Measurements from ENCODE around the gene CWF19L1. TPM values are rescaled to one million over a fixed set of nuclear protein-coding genes. Genes with fewer than 3 reads are reported as not detected.

CWF19L1 gene
- total and polyA plus RNA-seq, 2 experiments from 2014 or later, result 14.3 to 17.7 TPM

DNA sequence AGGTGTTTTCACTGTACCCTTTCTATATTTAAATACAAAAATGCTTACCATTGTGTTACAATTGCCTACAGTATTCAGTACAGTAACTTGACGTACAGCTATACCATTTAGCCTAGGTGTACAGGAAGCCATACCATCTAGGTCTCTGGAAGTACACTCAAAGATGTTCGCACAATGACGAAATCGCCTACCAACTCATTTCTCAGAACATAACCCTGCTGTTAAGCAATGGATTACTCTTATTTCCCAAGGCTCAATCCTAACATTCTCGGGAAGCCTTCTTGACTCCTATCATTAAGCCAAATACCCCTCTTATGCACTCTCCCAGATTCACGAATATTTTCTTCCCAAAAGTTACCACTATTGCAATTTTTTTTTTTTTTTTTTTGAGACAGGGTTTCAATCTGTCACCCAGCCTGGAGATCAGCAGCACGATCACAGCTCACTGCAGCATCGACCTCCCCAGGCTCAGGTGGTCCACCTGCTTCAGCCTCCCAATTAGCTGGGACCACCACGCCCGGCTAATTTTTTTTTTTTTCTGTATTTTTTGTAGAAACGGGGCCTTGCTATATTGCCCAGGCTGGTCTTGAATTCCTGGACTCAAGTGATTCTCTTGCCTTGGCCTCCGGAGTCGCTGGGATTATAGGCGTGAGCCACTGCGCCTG is 1.5 kb downstream of the CWF19L1 start:
- TF ChIP-seq, protein P1, sequence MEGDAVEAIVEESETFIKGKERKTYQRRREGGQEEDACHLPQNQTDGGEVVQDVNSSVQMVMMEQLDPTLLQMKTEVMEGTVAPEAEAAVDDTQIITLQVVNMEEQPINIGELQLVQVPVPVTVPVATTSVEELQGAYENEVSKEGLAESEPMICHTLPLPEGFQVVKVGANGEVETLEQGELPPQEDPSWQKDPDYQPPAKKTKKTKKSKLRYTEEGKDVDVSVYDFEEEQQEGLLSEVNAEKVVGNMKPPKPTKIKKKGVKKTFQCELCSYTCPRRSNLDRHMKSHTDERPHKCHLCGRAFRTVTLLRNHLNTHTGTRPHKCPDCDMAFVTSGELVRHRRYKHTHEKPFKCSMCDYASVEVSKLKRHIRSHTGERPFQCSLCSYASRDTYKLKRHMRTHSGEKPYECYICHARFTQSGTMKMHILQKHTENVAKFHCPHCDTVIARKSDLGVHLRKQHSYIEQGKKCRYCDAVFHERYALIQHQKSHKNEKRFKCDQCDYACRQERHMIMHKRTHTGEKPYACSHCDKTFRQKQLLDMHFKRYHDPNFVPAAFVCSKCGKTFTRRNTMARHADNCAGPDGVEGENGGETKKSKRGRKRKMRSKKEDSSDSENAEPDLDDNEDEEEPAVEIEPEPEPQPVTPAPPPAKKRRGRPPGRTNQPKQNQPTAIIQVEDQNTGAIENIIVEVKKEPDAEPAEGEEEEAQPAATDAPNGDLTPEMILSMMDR (IDR thresholded peaks at IDR 0.05; ENCODE audit: low read depth, low read length), result no peak
- no peak for DNase-seq (ENCODE audit: low read depth in 1 of 2, low spot score in 1 of 2)
- Histone ChIP-seq H3K27me3 (no peaks in the 10 kb centered on the region), H3K36me3 (no peaks in the 10 kb centered on the region), H3K4me3 (no peak overlapping the region), H3K4me1 (ENCODE audit: low read depth) (no peaks in the 10 kb centered on the region), H3K9me3 (ENCODE audit: low read depth) (no peaks in the 10 kb centered on the region), H3K27ac (no peak overlapping the region)

DNA sequence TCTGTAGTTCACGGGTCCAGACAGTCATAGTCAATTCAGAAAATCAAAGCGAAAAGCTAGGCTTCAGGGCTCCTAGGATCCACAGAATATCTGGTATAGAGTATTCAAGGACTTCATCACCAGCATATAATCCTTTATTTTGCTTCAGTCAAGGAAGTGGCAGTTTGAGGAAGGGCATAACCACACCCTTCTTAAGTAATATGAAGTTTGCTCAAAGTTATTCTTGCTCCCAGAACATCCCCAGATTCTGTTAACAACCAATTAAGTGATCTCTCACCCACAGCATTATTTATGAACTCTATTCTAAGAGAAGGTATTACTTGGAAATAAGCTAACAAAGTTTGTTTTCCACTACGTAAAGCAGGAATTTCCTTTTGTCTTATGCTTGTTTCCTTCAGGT is 13.2 kb downstream of the CWF19L1 start:
- peaks cover 34% of the 10 kb centered on the region for H3K36me3 ChIP-seq
- H3K9me3 ChIP-seq (ENCODE audit: low read depth), result no peaks in the 10 kb centered on the region
- no peaks in the 10 kb centered on the region for H3K27me3 ChIP-seq
- TF ChIP-seq, protein P1 (IDR thresholded peaks at IDR 0.05; ENCODE audit: low read depth, low read length), result no peak
- H3K4me3 ChIP-seq, result no peak overlapping the region
- H3K27ac ChIP-seq, result no peak overlapping the region
- DNase-seq (ENCODE audit: low read depth in 1 of 2, low spot score in 1 of 2), result no peak
- no peaks in the 10 kb centered on the region for H3K4me1 ChIP-seq (ENCODE audit: low read depth)

DNA sequence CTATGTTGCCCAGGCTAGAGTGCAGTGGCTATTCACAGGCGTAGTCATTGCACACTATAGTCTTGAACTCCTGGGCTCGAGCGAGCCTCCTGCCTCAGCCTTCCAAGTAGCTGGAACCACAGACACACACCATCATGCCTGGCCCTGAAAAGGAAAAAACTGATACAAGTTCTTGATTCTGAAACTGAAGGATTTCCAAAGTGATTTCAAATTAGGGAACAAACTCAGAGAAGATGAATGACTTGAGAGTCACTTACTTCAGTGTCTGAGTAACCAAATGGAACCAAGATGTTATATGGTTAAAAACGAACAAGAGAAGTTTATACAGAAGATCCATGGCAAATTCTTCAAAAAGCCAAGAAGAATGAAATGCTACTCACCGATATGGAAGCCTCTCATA is 14.4 kb downstream of the CWF19L1 start:
- H3K27me3 ChIP-seq, result no peaks in the 10 kb centered on the region
- TF ChIP-seq, protein P1 (IDR thresholded peaks at IDR 0.05; ENCODE audit: low read depth, low read length), result no peak
- no peak overlapping the region for H3K4me3 ChIP-seq
- no peak for DNase-seq (ENCODE audit: low read depth in 1 of 2, low spot score in 1 of 2)
- H3K4me1 ChIP-seq (ENCODE audit: low read depth), result no peaks in the 10 kb centered on the region
- no peak overlapping the region for H3K27ac ChIP-seq
- peaks cover 30% of the 10 kb centered on the region for H3K36me3 ChIP-seq
- H3K9me3 ChIP-seq (ENCODE audit: low read depth), result no peaks in the 10 kb centered on the region

DNA sequence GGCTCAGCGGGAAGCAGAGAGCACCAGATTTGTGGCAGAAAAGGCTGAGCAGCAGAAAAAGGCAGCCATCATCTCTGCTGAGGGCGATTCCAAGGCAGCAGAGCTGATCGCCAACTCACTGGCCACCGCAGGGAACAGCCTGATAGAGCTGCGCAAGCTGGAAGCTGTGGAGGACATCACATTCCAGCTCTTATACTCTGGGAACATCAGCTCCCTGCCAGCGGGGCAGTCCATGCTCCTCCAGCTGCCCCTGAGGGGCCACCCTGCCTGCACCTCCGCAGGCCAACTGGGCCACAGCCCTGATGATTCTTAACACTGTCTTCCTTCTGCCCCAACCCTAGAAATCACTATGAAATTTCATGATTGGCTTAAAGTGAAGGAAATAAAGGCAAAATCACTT is 18.6 kb downstream of the CWF19L1 start:
- Histone ChIP-seq H3K27me3 (no peaks in the 10 kb centered on the region), H3K9me3 (ENCODE audit: low read depth) (no peaks in the 10 kb centered on the region), H3K27ac (peak overlapping the region; percentile 25), H3K36me3 (peaks cover 40% of the 10 kb centered on the region), H3K4me3 (no peak overlapping the region), H3K4me1 (ENCODE audit: low read depth) (peaks cover 23% of the 10 kb centered on the region)
- TF ChIP-seq, protein P1 (IDR thresholded peaks at IDR 0.05; ENCODE audit: low read depth, low read length), result no peak
- DNase-seq (ENCODE audit: low read depth in 1 of 2, low spot score in 1 of 2), result no peak

DNA sequence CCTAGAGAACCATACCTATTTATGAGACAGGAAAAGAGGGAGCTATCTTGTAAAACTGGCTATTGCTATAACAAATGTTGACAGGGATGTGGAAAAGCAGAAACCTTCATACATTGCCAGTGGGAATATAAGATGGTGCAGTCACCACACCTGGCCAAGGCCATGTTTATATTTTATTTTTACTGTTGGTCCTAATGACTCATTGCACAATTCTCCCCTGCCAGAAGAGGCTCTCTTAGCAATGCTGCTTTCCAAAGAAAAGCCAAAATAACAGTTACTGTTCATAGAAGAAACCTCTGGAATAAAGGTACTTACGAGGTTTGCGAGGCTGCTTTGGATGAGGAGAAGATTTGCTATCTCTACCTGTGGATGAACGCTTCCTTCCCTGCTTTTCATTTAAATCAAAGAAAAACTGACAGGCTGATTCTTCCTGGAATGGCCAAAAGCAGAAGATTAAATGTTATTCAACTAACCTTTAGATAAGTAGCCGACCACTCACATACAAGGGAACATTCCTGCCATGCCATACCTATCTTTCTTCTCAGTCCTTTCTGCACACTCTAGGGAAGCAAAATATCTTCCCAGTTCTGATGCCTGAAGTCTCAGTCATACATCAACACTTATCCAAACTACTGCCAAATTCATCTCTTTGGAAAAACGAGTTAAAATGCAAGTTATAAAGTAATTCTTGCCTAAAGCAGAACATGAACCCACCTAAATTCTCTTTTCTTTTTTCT is 21.8 kb downstream of the CWF19L1 start:
- peak; percentile 45 to 52 for DNase-seq (ENCODE audit: low read depth in 1 of 2, low spot score in 1 of 2)
- H3K4me1 ChIP-seq (ENCODE audit: low read depth), result peaks cover 23% of the 10 kb centered on the region
- no peaks in the 10 kb centered on the region for H3K9me3 ChIP-seq (ENCODE audit: low read depth)
- peaks cover 39% of the 10 kb centered on the region for H3K36me3 ChIP-seq
- TF ChIP-seq, protein P1 (IDR thresholded peaks at IDR 0.05; ENCODE audit: low read depth, low read length), result no peak
- peak overlapping the region; percentile 98 for H3K27ac ChIP-seq
- H3K27me3 ChIP-seq, result no peaks in the 10 kb centered on the region
- H3K4me3 ChIP-seq, result no peak overlapping the region

All from cardiac muscle cell (in vitro differentiated cells and primary cell).